B cell (primary cell): ENCODE measurements around the gene SLC4A2. TPM values are rescaled to one million over a fixed set of nuclear protein-coding genes. Genes with fewer than 3 reads are reported as not detected.

Experiments
- ATAC-seq: fragments of 200-7000 bp; cut with Tn5 transposase; one replicate; pipeline ENCODE4 v1.10.0; 2021; ENCODE audit warnings: low read depth, mild to moderate bottlenecking, moderate number of reproducible peaks, moderate library complexity
- CTCF ChIA-PET: fragments of 350-600 bp; sonication (Branson Sonifier 250); formaldehyde crosslinking; loops from one replicate; lab custom pipeline; 2021; ENCODE audit warnings: antibody characterized with exemption, inconsistent platforms; lab: Charles Lee
- POLR2A ChIA-PET: fragments of 350-600 bp; sonication (Branson Sonifier 250); formaldehyde crosslinking; loops from one replicate; lab custom pipeline; 2021; ENCODE audit warnings: antibody characterized with exemption; lab: Charles Lee
- DNase-seq: peaks from one replicate; pipeline ENCODE4 v3.0.0; 2013
- H2AFZ ChIP-seq: 2 replicates; pipeline ENCODE4 v1.6.1; 2012; ENCODE audit warnings: mild to moderate bottlenecking, low read depth, low read length; ENCODE audit not compliant: insufficient read depth, poor library complexity, severe bottlenecking
- H3K27ac ChIP-seq, 2 donors: 1 replicate in 1 of 2; 2 replicates in 1 of 2; pipeline ENCODE4 v1.5.1; 2012 to 2013; ENCODE audit warnings: low read length in 2 of 2, mild to moderate bottlenecking in 2 of 2, moderate library complexity in 1 of 2
- H3K27me3 ChIP-seq, 4 experiments: fragments of 200-600 bp in 1 of 4; sonication (generic) in 1 of 4; replicated peaks in 1 of 4; 1 replicate in 2 of 4; 2 replicates in 2 of 4; pipeline versions ENCODE4 v1.6.1 to v1.7.0; 2013 to 2016; ENCODE audit warnings: low read length in 3 of 4, mild to moderate bottlenecking in 2 of 4, mixed read lengths in 1 of 4, moderate library complexity in 1 of 4; ENCODE audit not compliant: insufficient read depth in 4 of 4, control insufficient read depth in 3 of 4; ENCODE audit errors: control extremely low read depth in 1 of 4
- H3K36me3 ChIP-seq, 2 experiments: replicated peaks in 1 of 2; 1 replicate in 1 of 2; 2 replicates in 1 of 2; pipeline versions ENCODE4 v1.6.1 to v1.7.1; 2013; ENCODE audit warnings: low read length in 1 of 2; ENCODE audit not compliant: insufficient read depth in 2 of 2, control insufficient read depth in 1 of 2; ENCODE audit errors: control extremely low read depth in 1 of 2, extremely low read depth in 1 of 2
- H3K4me1 ChIP-seq, 2 donors: fragments of 200-600 bp in 1 of 2; sonication (generic) in 1 of 2; 1 replicate in 1 of 2; 2 replicates in 1 of 2; pipeline versions ENCODE4 v1.5.1 to v1.6.1; 2013 to 2017; ENCODE audit warnings: low read length in 2 of 2; ENCODE audit not compliant: control insufficient read depth in 2 of 2, insufficient read depth in 2 of 2
- H3K4me2 ChIP-seq: replicated peaks from 2 replicates; pipeline ENCODE3; 2012; ENCODE audit warnings: mild to moderate bottlenecking, low read depth, low read length; ENCODE audit not compliant: poor library complexity, severe bottlenecking
- H3K4me3 ChIP-seq, 5 experiments: fragments of 200-600 bp in 1 of 5; sonication (generic) in 1 of 5; 1 replicate in 3 of 5; 2 replicates in 2 of 5; pipeline versions ENCODE4 v1.5.1 to v1.7.0; 2011 to 2016; ENCODE audit warnings: low read length in 4 of 5, mild to moderate bottlenecking in 4 of 5, low read depth in 2 of 5, control low read depth in 1 of 5, moderate library complexity in 1 of 5; ENCODE audit not compliant: insufficient read depth in 1 of 5; ENCODE audit errors: control extremely low read depth in 1 of 5, extremely low read depth in 1 of 5
- H3K79me2 ChIP-seq: fragments of 200-600 bp; sonication (generic); one replicate; pipeline ENCODE4 v1.6.0; 2016; ENCODE audit warnings: low read length; ENCODE audit not compliant: control insufficient read depth, insufficient read depth
- H3K9ac ChIP-seq: fragments of 200-600 bp; sonication (generic); 2 replicates; pipeline ENCODE4 v1.6.1; 2017; ENCODE audit warnings: mild to moderate bottlenecking, low read length, moderate library complexity
- H3K9me3 ChIP-seq, 3 donors: one replicate each; pipeline versions ENCODE4 v1.6.1 to v1.7.1; 2013; ENCODE audit warnings: low read length in 2 of 3; ENCODE audit not compliant: control insufficient read depth in 2 of 3, insufficient read depth in 1 of 3; ENCODE audit errors: control extremely low read depth in 1 of 3
- H4K20me1 ChIP-seq: 2 replicates; pipeline ENCODE4 v1.6.0; 2012; ENCODE audit warnings: mild to moderate bottlenecking, low read length; ENCODE audit not compliant: insufficient read depth, control insufficient read depth, poor library complexity, severe bottlenecking
- H3K27ac Mint-ChIP-seq: one replicate; pipeline ENCODE4 v1.8.0; 2021; ENCODE audit warnings: mixed read lengths
- H3K27me3 Mint-ChIP-seq: one replicate; pipeline ENCODE4 v1.8.0; 2021; ENCODE audit warnings: mixed read lengths
- H3K4me1 Mint-ChIP-seq: one replicate; pipeline ENCODE4 v1.8.0; 2021; ENCODE audit warnings: mixed read lengths
- H3K4me3 Mint-ChIP-seq: one replicate; pipeline ENCODE4 v1.8.0; 2021; ENCODE audit warnings: mixed read lengths
- H3K9me3 Mint-ChIP-seq: one replicate; pipeline ENCODE4 v1.8.0; 2022; ENCODE audit warnings: mixed read lengths; ENCODE audit not compliant: insufficient read depth
- CTCF ChIP-seq: fragments of 200-600 bp; IDR thresholded peaks from one replicate; pipeline ENCODE4 v1.8.0; 2022; ENCODE audit warnings: antibody characterized with exemption, mild to moderate bottlenecking
- EZH2 ChIP-seq: IDR thresholded peaks from 2 replicates; pipeline ENCODE4 v1.6.1; 2012; ENCODE audit warnings: borderline replicate concordance, low read depth, mild to moderate bottlenecking, moderate library complexity, low read length; ENCODE audit not compliant: insufficient read depth, poor library complexity, severe bottlenecking
- WGBS: methylation state at CpG from one replicate; pipeline ENCODE4 v1.1.5; 2013; ENCODE audit warnings: missing lambda C conversion rate; ENCODE audit not compliant: insufficient coverage; 5-methylcytosine and 5-hydroxymethylcytosine counted together
- intact Hi-C: fragments of 100-400 bp; cut with micrococcal nuclease; formaldehyde crosslinking; loops from one replicate; pipeline ENCODE4 v1.10.0; 2022
- polyA plus RNA-seq: library from polyadenylated mRNA; depleted of rRNA; stranded (reverse); fragments of >200 nt; gene quantifications from 2 replicates; pipeline ENCODE4 v1.2.3, GENCODE V29; 2012
- total RNA-seq, 2 donors: library from RNA; stranded (reverse); fragments of 120-200 nt in 1 of 2; gene quantifications; 1 replicate in 1 of 2; 2 replicates in 1 of 2; pipeline versions ENCODE4 v1.2.3 to v1.2.4, GENCODE V29; 2013 to 2022

SLC4A2 gene
- total and polyA plus RNA-seq, 2 donors (not counting 1 experiment from before 2014, with no cell fraction given), result 82.8 to 113 TPM

- no peaks in the 10 kb centered on the region for H3K79me2 ChIP-seq
- intact Hi-C loops, result no loop called here
- no peaks in the 10 kb centered on the region for H3K36me3 ChIP-seq
- Mint-ChIP-seq H3K4me3 (no peak overlapping the region), H3K27ac (no peak overlapping the region), H3K9me3 (no peaks in the 10 kb centered on the region), H3K4me1 (peaks cover 6% of the 10 kb centered on the region), H3K27me3 (peaks cover 3% of the 10 kb centered on the region)
- H3K27ac ChIP-seq, result no peak overlapping the region
- ATAC-seq, result no peak
- TF ChIP-seq CTCF (no peak), EZH2 (no peak)
- H2AFZ ChIP-seq, result no peak overlapping the region
- 96% methylated on average over 27 of the region's 29 CpGs for WGBS
- POLR2A ChIA-PET, result no interaction called here
- DNase-seq, result no peak
- CTCF ChIA-PET, result interaction anchor here (1.8 kb wide), 1 partner anchor 180 kb away, joined by 8 read pairs; no protein-coding TSS in a partner anchor
- no peaks in the 10 kb centered on the region for H3K27me3 ChIP-seq
- H3K4me3 ChIP-seq, result no peak overlapping the region
- no peaks in the 10 kb centered on the region for H3K9me3 ChIP-seq
- H3K4me1 ChIP-seq, result peaks cover 0 to 6% of the 10 kb centered on the region in 2 donors
- H4K20me1 ChIP-seq, result no peaks in the 10 kb centered on the region
- H3K9ac ChIP-seq, result no peak overlapping the region
- no peak overlapping the region for H3K4me2 ChIP-seq
Measured at GRCh38 chr7:151122796-151123157, 63.4 kb downstream of the SLC4A2 start.

GRCh38 chr7:151123158-151123821 lies 63.9 kb downstream of the SLC4A2 start:
- Histone ChIP-seq H3K4me3 (no peak overlapping the region), H3K4me2 (no peak overlapping the region), H3K79me2 (no peaks in the 10 kb centered on the region), H2AFZ (no peak overlapping the region), H3K36me3 (no peaks in the 10 kb centered on the region), H3K27ac (no peak overlapping the region), H3K27me3 (no peaks in the 10 kb centered on the region), H4K20me1 (no peaks in the 10 kb centered on the region), H3K4me1 (peaks cover 0 to 6% of the 10 kb centered on the region in 2 donors), H3K9ac (no peak overlapping the region), H3K9me3 (no peaks in the 10 kb centered on the region)
- Mint-ChIP-seq H3K27ac (no peak overlapping the region), H3K4me1 (peaks cover 6% of the 10 kb centered on the region), H3K27me3 (peaks cover 3% of the 10 kb centered on the region), H3K9me3 (no peaks in the 10 kb centered on the region), H3K4me3 (no peak overlapping the region)
- WGBS, result 94% methylated on average over 44 of the region's 50 CpGs
- ChIA-PET CTCF (interaction anchor here (0.6 to 2.0 kb wide), 29 partner anchors 9 to 949 kb away, joined by 3 to 17 read pairs (median 4); partner anchors contain the start of gene FASTK), POLR2A (no interaction called here)
- intact Hi-C loops, result no loop called here
- TF ChIP-seq CTCF (no peak), EZH2 (no peak)
- DNase-seq (no peak), ATAC-seq (no peak)
